IPS DF 19.7 (cell line): ENCODE data around the gene OR2D2.
"Not testable (repeated sequence)": the region's sequence is repeated elsewhere in the genome, so short reads cannot be mapped to it uniquely, and the experiment has no call there.

Experiments
- DNase-seq: peaks from one replicate; pipeline ENCODE4 v3.0.0-alpha.2; 2013; ENCODE audit warnings: low read depth, low spot score

Gene OR2D2, protein sequence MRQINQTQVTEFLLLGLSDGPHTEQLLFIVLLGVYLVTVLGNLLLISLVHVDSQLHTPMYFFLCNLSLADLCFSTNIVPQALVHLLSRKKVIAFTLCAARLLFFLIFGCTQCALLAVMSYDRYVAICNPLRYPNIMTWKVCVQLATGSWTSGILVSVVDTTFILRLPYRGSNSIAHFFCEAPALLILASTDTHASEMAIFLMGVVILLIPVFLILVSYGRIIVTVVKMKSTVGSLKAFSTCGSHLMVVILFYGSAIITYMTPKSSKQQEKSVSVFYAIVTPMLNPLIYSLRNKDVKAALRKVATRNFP

GRCh38 chr11:6892400-6892799 is at the start of gene OR2D2:
TSS of gene OR2D2 (minus strand) at chr11:6892500. CDS start at chr11:6892500, 0 bp downstream.
- no peak for DNase-seq

- no peak for DNase-seq
Measured at GRCh38 chr11:6941970-6942369, 49.7 kb upstream of the OR2D2 start.

DNA sequence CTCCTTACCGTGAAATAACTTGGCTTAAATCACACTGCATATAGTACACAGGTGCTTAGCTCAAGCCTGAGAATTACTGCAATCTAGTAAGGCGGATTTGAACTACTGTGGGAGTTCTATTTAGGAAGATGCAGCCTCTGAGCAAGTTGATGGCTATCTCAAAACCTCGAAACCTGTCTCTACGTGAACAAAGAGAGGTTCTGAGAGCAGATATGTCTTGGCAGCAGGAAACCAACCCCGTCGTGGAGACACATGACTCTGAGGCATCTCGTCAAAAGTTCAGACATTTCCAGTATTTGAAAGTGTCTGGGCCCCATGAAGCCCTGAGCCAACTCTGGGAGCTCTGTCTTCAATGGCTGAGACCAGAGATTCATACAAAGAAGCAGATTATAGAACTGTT is 39.8 kb upstream of the OR2D2 start:
- DNase-seq = no peak

DNA sequence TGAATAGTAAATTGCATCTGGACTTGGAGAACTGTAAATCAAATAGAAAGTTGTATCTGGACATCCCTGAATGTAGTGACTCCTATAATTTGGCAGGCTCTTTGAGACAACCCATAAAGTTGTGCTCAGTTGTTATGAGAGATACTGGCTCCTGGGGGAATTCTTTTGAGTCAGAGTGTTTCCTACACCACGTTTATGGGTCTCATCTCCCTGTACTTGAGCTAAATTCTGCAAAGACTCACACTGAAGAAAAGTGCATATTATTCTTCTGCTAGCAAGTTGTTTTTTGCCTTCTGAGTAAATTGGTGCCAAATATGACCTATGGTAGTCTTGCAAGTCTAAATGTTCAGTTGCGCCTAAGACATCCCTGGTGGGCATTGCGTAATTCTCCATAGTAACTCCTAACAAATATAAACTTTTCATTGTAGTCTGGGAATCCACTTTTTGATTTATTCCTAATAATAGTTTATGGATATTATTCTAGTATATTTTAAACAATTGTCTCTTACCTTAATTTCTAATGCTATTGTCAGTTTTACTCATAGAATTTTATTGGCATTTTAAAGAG is 38.9 kb upstream of the OR2D2 start:
- DNase-seq = no peak

DNA sequence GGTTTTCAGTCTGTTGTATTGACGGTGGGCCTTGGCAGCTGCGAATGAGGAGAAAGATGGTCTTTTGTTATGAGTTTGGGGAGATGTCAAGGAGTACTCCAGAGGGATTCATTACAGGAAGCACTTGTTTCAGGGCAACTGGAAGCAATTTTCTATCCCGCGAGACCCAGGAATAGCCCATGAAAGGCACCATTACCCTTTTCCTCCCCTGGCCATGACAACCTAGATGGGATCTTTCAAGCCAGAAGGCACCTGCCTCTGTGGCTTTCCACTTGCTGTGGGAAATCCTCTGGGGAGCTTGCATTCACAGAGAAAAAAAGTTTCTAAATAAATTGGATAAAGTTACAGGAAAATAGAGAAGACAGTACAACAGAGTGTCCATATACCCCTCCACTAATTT is 36.6 kb upstream of the OR2D2 start:
- no peak for DNase-seq

- DNase-seq = no peak
Measured at GRCh38 chr11:6927030-6927617, 34.8 kb upstream of the OR2D2 start.

DNA sequence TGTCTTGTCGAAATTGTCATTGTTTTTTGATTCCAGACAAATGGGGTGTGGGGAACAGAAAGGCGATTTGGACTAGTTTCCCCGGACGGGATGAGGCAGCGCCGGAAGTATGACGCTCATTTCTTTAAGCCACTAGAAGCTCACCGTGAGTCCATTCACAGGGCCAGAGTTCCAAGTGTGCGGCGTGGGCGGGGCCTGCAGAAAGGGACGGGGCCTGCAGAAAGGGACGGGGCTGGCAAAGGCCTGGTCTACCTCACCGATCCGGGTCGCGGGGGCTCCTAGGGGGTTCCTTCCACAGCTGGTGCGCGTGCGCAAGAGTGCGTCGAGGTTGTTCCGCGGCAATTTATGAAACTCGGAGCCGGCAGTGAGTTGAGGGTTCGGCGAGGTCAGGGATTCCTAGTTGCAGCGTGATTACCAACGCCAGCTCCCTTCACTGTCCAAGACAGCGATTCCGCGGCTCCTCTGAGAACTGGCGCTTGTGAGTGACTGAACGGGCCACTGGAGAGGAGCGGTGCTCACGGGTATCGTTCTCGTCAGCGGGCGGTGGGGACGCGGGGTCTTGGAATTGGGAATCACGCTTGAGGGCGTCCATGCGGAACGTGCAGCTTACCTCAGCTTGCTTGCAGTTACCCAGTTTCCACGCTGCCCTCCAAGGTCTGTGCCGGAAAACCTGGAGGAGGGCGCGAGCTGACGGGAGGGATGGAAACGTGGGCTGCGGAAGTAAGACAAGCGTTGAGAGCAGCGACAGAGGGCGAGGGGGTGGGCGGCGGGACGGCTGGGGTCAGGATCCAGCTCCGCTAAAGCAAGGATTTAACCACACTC is 34.1 kb upstream of the OR2D2 start, which contains the start of gene ZNF215:
Gene ZNF215, plus strand, starts transcription at position 219 of the 822 bp plus-strand sequence. CDS start 5,847 bp downstream, outside the sequence.
- peak; percentile 63 for DNase-seq

DNA sequence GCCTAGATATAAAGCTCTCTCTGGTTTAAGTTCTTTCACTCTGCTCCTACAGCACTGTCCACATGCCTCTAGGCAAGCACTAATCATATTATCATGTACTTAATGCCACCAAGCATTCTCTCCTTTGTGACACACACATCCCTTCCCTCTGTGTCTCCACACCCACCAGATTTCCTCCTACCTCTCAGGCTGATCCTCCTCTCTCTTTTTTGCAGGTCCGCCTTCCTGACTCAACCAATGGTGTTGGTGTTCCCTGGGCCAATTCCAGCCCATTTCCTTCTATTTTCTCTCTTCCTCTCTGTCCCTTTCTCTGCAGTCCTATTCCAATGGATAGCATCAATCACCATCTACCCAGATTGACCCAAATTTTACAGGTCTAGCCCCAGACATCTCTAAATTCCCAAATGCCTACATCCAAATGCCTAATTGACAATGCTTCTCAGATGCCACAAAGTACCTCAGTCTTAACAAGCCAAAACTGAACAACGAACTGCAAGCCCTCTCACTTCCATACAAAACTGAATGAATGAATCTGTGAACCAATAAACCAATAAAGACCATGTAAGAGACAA is 33.4 kb upstream of the OR2D2 start:
- DNase-seq = no peak

GRCh38 chr11:6925007-6925577 is 32.8 kb upstream of the OR2D2 start:
- no peak for DNase-seq

DNA sequence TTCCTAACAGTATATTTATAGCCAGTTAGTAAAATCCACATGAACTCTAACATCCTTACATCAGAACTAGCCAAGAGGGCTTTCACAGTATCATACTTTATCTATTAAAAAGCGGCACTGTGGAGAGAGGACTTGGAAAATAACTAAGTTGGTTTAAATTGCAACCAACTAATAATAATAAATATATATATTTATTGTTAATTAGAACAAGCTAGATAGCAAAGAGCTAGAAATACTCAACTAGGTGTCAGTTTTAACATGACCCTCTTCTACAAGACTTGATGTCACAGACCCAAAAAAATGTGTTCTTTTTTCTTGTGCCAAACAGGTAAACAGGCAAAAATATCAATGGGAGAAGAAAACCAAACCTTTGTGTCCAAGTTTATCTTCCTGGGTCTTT is 28.4 kb upstream of the OR2D2 start, which contains the start of gene OR2D3:
Gene OR2D3, plus strand, starts transcription at position 301 of the 400 bp plus-strand sequence. Its CDS starts 0 bp downstream, at position 301.
- DNase-seq = no peak

- DNase-seq = no peak
Measured at GRCh38 chr11:6919698-6920097, 27.4 kb upstream of the OR2D2 start.

- DNase-seq = no peak
Measured at GRCh38 chr11:6911948-6912347, 19.6 kb upstream of the OR2D2 start.

DNA sequence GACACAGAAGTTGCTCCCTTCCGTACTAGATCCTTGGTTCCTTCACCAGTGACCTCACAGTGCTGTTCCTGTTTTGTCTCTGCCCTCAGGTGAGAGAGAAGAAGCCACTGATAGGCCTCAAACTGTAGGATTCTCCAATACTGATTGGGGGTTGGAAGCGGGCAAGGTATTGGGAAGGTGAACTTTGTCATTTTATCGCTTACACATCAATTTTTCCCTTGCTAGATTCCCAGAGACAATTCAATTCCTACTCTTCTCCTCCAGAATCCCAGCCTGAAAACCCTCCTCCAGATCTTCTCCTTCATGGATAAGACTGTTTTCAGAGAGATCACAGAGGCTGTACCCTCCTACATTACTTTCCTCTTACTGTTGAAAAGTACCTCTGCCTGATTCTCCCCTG is 19.1 kb upstream of the OR2D2 start:
- no peak for DNase-seq

DNA sequence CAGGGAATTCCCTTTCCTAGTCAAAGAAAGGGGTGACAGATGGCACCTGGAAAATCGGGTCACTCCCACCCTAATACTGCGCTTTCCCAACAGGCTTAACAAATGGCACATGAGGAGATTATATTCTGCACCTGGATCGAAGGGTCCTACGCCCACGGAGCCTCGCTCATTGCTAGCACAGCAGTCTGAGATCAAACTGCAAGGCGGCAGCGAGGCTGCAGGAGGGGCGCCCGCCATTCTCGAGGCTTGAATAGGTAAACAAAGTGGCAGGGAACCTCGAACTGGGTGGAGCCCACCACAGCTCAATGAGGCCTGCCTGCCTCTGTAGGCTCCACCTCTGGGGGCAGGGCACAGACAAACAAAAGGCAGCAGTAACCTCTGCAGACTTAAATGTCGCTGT is 12.5 kb upstream of the OR2D2 start:
- not testable (repeated sequence) for DNase-seq

GRCh38 chr11:6900327-6900999 is 8.2 kb upstream of the OR2D2 start:
- no peak for DNase-seq

GRCh38 chr11:6898911-6899310 is 6.6 kb upstream of the OR2D2 start:
- no peak for DNase-seq

DNA sequence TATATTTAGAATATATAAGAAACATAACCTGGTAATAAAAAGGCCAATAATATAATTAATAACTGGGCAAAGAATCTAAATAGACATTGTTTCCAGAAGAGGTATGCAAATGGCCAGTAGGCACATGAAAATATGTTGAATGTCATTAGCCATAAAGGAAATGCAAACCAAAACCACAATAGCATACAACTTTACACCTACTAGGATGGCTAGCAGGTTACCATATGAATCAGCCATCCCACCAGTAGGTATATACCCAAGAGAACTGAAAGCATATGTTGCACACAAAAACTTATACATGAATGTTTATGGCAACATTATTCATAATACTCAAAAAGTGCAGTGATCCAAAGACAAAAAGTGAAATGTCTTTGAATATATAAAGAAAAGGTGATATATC is 2.7 kb upstream of the OR2D2 start:
- DNase-seq = no peak

DNA sequence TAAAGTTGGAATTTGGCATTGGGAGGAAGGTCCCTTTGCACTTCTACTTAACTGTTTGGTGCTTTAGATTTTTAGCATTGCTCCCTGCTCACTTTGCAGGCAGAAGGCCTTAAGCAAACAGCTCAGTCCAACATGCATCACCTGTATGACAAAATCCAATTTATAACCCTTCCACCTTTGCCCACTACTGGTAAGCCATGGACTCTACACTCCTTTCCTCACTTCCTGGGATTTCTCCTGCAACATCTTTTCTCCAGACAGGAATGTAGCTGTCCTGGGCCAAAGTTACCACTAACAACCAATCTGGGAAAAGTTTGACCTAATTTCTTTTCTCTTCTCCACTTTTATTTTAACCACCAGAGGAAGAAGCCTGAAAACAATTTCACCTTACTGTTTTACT is 1.8 kb upstream of the OR2D2 start:
- no peak for DNase-seq

DNA sequence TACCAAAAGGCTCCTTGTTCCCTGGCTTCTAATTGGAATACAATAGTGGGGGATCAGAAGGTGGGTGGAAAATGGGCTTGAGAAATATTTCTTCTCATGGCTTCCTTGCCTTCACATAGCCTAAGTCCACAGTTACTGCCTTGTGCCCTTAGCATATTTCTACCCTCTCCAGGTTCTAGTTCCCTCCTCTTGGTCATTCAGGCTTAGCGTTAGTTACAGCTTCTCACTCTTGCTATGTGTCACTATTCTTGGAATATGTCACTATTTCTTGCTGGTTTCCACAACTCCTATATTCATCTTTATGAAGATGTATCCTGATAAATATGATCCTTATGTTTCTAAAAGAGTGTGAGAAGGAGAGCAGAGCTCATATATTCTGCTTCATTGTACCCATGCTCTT is 2.5 kb downstream of the OR2D2 start:
- no peak for DNase-seq

GRCh38 chr11:6888830-6889229 is 3.5 kb downstream of the OR2D2 start:
- DNase-seq = no peak

- not testable (repeated sequence) for DNase-seq
Measured at GRCh38 chr11:6887711-6888110, 4.6 kb downstream of the OR2D2 start.
